NCI-H187 treated with DMSO at 0.1 percent for 48 hours (cell line): Measurements from ENCODE around the gene OTULIN.

Source experiments
- DNase-seq: peaks from one replicate; lab custom pipeline; 2025; lab: John Stamatoyannopoulos, UW

OTULIN gene

DNA sequence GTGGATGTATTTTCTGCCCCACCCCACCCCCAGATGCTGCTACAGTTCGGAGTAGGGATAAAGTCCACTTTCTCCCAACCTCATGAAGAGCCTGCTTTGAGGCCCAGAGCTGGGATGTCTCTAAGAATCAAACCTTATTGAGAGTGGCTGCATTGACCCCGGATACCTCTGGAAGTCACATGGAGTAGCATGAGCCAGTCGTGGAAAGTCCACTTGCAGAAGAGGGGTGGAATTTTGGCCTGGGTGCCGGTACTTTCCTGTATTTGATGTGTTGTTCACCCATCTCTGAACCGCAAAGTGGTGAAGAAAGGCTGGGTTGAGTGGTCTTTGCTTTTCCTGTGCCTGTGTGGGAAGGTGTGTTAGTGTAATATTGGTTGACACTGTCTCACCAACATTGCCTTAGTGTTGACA, 3.7 kb downstream of the OTULIN start:
- no peak for DNase-seq

DNA sequence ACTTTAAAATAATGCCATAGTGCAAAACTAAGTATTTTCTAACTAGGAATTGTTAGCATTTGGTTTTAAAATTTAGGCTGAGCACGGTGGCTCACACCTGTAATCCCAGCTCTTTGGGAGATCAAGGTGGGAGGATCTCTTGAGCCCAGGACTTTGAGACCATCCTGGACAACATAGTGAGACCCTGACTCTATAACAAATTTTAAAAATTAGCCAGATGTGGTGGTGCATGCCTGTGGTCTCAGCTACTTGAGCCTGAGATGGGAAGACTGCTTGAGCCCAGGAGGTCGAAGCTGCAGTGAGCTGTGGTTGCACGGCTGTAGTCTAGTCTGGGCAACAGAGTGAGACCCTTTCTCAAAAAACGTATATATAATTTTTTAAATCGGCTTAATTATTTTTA, 4.9 kb downstream of the OTULIN start:
- DNase-seq = no peak

DNA sequence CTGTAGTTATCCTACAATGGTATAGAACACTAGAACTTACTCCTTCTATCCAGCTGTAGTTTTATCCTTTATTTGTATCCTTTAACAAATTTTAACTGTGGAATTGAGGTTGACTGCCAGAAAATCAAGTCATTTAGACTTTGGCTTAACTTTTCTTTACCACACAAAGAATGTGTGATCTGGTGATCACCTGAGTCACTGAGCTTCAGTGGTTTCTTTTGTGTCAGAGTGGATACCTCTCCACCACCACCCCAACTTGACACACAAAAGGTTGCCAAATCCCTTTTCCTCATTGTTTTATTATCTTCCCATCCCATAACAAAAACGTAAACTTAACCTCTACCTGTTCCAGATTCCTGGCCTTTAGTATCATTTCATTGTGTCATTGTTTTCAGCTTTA, 5.5 kb downstream of the OTULIN start:
- DNase-seq = no peak

DNA sequence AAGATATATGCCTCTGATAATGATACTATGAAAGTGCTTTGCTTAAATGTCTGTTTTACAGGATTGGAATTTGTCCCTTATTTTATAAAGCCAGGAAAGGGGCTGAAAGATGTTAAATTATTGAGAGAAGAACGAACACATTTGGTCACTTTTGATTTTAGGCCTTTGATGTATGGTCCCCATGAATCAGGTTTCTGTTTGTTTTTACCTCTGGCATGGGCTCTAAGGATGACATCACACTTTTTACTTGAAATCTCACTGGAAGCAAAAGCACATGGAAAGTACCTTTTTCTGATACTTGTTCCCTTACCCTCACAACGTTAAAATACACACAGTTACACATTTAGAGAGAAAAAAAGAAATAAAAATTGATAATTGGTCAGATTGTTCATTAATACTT, 6.9 kb downstream of the OTULIN start:
- no peak for DNase-seq

DNA sequence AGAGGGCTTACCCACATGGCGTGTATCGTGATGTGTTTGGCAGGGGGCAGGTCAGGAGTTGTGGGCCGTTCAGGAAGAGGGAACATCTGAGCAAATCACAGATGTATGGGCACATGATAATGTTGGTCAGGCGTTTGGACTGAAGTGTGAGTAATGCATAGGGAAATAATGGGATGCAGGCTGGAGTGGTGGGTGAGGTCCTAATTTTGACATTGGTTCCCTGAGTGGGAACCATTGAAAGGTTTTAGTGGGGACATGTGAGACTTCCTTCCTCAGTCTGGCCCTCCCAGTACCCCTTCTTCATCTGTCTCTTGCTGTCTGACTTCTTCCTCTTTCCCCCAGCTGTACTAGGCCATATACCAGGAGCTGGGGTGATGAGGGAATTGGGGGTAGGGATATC, 7.6 kb downstream of the OTULIN start:
- no peak for DNase-seq

DNA sequence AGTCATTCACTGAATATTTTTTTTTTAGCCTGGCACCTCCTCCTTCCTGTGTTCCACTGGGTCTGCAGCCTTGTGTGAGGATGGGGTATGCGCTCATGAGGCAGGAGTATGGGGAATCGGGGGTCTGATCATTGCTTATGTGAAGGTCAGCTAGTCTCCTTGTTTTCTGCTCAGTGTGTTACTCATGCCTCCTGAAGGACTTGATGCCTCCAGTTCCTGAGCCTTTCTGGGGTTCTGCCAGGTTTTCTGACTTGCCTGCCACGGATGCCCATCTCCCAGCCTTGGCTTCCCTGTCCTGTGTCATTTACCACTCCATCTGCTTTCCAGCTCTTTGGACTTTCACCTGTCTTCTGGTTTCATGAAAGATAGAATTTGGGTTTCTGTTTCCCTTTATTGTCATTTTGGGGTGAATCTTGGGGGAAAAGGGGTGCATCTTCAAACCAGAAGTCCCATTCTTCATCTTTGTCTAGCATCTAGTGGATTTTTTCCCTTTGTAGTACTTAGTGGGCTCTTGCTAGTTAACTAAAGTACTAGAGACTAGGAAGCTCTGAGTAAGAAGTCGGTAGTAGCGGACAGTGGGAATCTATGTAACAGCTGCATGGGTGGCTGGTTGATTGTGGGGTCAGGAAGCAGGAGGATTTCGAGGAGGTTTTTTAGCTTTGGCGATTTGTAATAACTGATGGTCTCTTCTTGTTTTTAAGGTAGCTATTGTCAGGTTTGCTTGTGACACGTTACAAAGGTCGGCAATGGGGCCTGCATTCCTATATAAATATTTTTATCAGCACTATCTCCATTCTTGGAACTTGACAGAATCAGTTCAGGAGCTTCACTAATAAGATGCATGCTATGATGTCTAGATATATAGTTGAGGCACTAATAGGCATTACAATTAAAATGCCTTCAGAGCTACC, 8.2 kb downstream of the OTULIN start:
- DNase-seq = no peak

DNA sequence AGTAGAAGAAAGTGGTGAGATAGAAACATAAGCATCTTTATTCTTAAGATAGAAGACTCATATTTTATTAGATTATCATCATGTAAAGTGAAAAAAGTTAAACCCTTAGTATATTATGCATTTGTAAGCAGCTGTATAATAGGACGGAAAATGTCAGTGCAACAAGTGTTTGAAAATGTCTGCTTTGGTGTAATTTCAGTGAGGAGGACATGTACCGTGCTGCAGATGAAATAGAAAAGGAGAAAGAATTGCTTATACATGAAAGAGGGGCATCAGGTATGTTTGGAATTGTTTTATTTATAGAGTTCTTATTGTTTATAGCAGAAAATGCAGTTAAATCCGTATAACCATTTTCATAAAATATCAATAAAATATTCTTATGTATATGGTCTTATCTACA, 8.9 kb downstream of the OTULIN start:
- no peak for DNase-seq

DNA sequence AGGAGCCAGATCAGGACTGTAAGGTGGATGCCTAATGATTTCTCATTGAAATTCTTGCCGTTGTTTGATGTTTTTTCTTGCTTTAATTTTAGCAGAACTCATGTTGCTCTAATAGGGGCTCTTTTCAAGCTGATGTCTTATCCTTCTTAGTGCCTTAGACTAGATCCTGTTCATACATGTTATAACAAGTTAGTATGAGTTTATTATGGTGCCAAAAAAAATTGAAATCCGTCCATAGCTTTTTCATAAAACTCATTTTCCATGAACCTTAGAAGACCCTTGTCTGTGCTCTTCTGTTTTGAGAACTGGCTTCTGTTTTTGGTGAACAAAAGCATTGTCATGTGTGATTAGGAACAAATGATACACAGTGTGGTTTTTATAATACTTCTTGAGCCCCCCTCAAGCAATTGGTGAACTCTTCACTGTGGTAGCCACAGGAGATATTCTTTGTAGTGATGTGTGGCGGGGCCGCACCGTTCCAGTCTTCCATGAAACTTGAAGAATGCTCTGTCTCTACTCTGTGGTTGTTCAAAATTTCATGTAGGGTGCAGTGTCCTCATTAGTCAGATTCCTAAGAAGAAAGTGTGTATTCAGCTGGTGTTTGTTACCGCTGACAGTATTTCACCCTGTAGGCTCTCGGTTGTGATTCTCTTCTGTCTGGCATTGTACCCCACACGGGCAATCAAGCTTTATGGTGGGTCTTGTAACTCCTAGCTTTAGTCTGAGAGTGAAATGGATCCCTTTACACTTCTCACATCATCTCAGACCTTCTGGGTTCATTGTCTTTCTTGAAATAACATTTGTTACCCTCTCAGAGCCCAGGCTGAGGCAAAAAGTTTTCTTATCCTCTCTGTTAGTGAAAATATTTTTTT, 10.7 kb downstream of the OTULIN start:
- no peak for DNase-seq

DNA sequence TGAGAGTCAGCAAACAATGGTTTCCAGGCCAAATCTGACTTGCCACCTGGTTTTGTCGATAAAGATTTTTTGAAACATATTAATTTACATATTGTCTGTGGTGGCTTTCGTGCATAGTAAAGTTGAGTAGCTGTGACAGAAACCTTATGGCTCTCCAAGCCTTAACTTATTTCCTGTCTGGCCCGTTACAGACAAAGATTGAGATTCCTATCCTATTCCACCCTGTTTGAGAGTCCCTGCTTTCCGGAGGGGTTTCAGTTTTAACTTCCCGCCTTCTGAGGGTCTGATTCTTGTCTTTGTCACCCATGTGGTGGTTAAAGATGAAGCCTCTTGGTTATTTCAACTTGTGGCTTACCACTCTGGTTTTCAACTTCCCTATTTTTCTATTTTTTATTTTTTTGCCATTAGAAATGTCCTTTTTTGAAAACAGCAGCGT, 11.4 kb downstream of the OTULIN start:
- no peak for DNase-seq

DNA sequence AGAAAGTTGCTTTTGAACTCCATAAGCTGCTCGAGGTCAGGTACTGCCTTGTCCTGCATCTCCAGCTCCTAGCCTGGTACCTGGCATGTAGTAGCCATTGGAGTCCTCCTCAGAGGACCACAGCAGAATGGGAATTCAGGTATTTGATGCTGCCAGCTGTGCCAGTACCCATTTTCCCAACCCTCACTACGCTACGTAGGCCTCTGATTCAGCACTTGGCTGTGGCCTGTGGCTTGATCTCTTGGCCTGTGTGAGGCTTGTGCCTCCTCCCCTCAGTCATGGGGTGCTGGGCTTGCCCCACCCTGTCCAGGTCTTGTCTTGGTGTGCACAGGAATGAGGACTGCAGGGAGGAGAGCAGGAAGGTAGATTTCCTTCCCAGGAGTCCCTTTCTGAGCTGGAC, 11.8 kb downstream of the OTULIN start:
- DNase-seq = no peak

DNA sequence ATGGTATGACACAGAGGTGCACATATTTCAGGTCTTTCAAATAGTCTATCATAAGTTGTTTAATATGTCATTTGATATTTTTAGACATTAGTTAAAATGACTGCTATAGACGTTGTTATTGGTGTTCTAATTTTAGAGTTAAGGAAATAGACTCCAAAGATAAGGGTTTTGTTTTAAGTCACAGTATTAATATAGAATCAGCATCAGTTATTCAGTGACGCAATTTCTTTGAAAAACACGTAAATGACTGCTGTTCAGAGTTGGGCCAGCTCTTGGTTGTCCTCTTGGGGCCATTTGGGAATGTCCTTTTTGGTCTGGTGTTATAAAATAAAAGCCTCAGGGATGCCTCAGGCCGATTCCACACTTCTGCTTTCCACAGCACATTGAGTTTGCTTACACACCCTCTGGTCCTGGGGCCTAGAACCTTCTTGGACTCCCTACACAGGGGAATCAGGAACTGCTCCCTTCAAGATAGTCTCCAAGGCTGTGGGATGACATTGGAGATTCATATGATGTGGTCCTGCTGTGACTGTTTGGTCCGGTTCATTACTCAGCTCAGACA, 14.3 kb downstream of the OTULIN start:
- no peak for DNase-seq

DNA sequence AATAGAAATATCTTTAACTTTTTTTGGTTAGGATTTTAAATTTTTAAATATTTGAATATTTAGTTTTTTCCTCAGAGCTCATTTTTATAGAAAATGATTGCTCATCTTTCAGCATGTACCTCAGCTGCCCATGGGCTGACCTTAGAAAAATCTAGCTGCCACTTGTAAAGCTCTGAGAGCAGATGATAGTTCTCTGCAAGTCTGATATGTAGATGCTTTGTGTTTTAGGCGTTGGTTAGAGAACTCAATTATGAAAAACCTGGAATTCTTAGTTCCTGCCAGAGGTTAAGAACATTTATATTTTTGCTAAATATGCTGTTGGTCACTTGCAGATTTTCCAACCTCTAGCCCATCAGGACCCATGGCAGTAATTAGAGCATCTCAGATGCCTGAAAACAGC, 15.1 kb downstream of the OTULIN start:
- DNase-seq = no peak

DNA sequence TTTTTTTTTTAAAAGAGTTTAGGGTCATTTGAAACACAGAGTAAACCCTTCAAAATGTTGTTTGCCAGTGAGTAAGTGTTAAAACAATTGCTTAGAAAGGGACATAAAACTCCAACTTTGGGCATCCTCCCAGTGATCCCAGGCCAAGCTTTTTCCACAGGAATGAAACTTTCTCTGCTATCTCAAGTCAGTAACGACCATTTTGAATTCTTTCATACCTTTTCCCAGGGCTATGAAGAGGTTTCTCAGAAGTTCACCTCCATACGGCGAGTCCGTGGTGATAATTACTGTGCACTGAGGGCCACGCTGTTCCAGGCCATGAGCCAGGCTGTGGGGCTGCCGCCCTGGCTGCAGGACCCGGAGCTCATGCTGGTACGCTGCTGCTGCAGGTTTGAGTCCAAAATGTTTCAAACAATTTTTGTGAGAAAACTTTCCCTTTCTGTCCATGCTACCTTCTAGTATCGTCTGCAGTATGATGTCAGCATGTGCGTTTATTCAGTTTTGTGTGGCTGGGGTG, 16.8 kb downstream of the OTULIN start:
- DNase-seq = no peak

DNA sequence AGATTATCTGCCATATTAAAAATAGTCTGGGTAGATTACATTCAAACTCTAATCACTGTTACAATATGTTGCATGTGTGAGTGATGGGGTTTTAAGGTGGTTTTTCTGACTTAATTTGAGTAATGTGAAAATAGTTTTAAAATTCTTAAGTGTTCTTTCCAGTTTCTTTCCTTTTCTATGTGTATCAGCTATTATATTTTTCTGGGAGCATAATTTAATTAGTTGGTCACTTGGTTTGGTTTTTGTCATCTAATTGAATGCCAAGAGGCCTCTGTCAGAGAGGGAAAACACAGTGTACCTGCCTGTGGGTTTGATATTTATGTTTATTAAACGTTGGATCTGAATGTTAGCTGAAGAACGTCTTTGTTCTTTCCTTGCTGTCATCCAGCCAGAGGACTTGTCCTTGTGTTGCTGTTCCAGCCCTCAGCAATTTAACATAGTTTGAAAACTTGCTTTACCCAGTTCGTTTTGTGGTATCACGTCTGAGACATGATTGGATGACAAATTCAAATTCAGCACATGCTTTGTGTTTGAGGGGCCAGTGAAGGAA, 19.5 kb downstream of the OTULIN start:
- DNase-seq = no peak

DNA sequence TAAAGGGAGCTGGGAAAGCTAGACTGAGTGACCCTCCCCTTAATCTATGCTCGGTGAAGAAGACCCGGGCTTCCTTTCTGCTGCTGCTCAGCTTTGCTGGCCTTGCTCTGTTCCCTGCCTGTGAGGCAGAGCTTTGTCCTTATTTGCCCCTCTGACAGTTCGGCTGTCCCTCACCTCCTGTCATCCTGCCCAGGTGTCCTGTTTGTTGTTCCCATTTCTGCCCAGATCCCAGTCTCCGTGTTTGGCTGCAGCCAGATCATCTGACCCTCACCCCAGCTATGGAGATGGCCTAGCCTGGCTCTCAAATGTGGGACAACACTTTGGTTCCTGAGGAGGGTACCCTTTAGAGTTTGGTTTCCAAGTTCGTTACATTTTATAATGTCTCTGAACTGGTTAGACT, 20.2 kb downstream of the OTULIN start:
- no peak for DNase-seq

DNA sequence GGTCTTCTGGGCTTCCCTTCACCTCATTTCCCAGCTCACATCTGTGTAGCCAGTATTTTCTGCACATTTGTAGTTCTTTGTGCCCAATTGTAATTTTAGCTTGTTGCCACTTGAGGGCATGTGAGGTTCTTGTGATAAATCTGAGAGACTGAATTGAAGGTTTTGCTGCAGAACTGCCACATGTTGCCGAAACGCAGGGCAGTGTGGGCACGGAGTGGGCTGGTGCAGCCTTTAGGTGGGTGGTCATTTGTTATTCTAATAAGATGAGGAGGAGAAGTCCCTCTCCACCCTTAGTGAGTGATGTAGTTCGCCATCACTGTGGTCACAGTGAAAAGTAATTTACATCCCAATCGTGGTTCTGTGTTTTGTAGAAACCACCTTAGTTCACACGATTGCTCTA, 21.2 kb downstream of the OTULIN start:
- DNase-seq = no peak

DNA sequence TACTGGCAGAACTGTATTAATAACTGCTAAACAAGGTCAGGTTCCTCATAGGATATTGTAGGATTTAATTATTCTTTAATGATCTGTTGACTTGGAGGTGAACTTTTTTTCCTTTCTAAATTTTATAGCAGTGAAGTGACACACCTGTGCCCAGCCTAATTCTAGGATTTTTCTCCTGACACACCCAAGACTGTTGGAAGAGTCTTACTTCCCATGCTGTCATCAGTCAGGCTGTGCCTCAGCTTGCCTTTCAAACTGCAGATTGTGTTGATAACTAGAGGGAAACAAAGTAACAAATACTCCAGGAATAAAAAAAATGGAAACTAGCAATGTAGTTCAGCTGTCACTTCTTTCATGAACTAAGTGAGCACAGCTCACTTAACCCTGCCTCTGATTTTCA, 22.0 kb downstream of the OTULIN start:
- DNase-seq = no peak

DNA sequence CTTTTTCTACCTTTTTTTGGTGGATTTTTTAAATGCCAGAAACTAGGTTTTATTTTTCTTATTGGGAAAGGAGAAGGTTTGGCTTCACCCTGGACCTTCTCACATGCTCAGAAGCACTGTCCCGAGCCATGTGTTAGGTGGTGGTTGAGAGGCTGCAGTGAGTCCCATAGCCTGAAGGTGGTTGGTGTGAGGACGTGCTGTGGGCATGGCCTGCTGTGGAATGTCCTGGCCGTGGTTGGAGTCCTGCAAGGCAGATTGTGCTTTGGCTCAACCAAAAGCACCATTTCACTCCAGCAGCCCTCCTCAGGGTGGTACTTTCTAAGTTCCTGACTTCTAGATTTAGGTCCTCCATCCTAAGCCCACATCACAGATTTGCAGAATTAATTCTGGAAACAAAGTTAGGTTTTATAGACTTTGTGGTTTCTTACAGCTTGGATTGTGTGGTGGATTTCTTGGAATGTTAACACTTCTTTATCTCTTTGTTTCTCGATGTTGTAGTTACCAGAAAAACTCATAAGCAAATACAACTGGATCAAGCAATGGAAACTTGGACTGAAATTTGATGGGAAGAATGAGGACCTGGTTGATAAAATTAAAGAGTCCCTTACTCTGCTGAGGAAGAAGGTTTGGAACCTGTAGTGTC, 22.6 kb downstream of the OTULIN start:
- DNase-seq = no peak

DNA sequence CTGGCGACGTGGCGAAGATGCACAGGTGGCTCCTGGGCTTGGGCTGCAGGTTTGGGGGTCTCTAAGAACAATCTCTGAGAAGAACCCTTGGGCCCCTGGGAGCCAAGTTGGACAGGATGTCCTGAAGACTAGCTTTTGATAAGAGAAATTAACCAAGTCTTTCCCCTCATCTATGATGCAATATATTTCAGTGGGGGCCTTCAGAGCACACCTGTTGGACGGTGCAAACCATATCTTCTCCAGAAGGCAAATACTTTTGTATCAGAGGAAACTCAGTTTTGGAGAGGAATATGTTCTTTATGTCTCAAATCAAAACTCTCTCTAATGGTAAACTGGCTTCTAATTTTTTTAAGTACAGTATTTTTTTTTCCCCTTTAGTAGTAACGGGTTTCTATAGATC, 28.6 kb downstream of the OTULIN start:
- DNase-seq = no peak

DNA sequence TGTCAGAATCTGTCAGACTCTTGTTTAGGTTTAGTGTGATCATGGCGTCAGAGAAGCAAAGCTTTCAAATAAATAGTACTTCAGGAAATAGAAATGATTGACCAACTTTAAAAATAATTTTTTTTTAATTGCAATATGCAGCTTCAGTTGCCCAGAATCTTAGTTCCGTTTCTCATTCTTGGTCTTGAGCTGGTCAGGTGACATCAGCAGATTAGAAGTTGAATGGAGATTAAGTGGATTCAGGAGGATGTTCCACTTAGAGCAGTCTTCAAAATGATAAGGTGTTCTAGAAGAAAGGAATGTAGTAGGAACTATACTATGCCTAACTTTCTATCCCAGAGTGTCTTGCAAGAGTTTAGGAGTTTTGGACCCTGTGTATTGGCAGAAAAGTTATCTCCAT, 30.6 kb downstream of the OTULIN start:
- DNase-seq = no peak

DNA sequence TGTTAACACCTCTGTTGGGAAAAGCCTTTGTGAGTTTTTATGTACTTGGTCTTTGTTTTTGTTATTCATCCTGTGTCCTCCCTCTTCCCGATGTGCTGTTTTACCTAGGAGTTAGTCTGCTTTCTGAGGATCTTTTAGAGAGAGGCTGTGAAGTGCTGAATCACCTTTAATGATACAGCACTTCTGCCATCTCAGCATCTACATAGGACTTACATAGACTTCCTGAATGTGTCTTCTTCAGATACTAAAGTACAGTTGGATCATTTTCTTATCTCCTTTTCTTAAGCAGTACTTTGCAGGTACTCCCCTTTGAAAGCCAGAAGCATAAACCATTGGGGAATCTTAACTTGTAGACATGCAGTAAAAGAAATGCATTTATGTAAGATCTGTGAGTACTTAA, 31.5 kb downstream of the OTULIN start:
- DNase-seq = no peak

DNA sequence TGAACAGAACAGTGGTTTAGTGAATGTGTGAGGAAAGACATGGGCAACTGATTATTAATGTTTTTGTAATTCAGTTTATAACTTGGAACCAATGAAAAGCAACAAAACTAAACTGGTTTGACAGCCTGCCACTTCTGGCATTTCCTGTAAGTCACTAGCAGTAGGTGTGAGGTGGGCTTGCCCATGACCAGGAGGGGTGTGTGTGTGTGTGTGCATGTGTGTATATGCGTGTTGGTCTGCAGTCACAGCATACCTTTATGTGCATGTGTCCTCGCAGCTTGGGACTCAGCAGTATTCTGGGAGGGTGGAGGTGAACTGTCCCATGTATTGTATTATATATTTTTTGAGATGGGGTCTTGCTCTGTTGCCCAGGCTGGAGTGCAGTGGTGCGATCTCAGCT, 32.3 kb downstream of the OTULIN start:
- DNase-seq = no peak
